NK-92 (cell line): ENCODE measurements around the gene COASY.
"Not testable (repeated sequence)": the region's sequence is repeated elsewhere in the genome, so short reads cannot be mapped to it uniquely, and the experiment has no call there.

Source experiments
- DNase-seq: peaks from one replicate; lab custom pipeline; 2025; ENCODE audit not compliant: unreplicated experiment; lab: John Stamatoyannopoulos, UW

COASY gene

GRCh38 chr17:42531455-42532354, 30.2 kb upstream of the COASY start:
- no peak for DNase-seq

GRCh38 chr17:42535155-42536047, 26.5 kb upstream of the COASY start:
- no peak for DNase-seq

- no peak for DNase-seq
These were observed 25.9 kb upstream of the COASY start, which contains the start of gene NAGLU for GRCh38 chr17:42536048-42536371. Gene NAGLU, plus strand, starts transcription at chr17:42536241. Its CDS starts 32 bp downstream, at chr17:42536273.

- DNase-seq = no peak
These were observed 25.4 kb upstream of the COASY start for GRCh38 chr17:42536372-42537155.

- DNase-seq = no peak
These were observed 24.7 kb upstream of the COASY start for GRCh38 chr17:42537156-42537805.

GRCh38 chr17:42537826-42538451, 24.0 kb upstream of the COASY start:
- no peak for DNase-seq

- no peak for DNase-seq
These were observed 23.5 kb upstream of the COASY start for GRCh38 chr17:42538482-42538881.

GRCh38 chr17:42540558-42540957, 21.4 kb upstream of the COASY start:
- DNase-seq = not testable (repeated sequence)

- no peak for DNase-seq
These were observed 20.7 kb upstream of the COASY start for GRCh38 chr17:42541041-42541833.

- DNase-seq = no peak
These were observed 18.5 kb upstream of the COASY start for GRCh38 chr17:42543190-42544079.

- no peak for DNase-seq
These were observed 17.1 kb upstream of the COASY start for GRCh38 chr17:42544874-42545283.

- not testable (repeated sequence) for DNase-seq
These were observed 16.0 kb upstream of the COASY start for GRCh38 chr17:42545755-42546505.

GRCh38 chr17:42547001-42547461, 14.9 kb upstream of the COASY start:
- no peak for DNase-seq

GRCh38 chr17:42547698-42548069, 14.3 kb upstream of the COASY start:
- DNase-seq = no peak

GRCh38 chr17:42548070-42548837, 13.7 kb upstream of the COASY start:
- no peak for DNase-seq

GRCh38 chr17:42548993-42549755, 12.8 kb upstream of the COASY start:
- no peak for DNase-seq
